Dermis blood vessel endothelial cell (primary cell): Measurements from ENCODE around the gene FLT4. TPM values are rescaled to one million over a fixed set of nuclear protein-coding genes. Genes with fewer than 3 reads are reported as not detected.

Source experiments
- DNase-seq: peaks from one replicate; pipeline ENCODE4 v3.0.0; 2010
- total RNA-seq: library from RNA; depleted of rRNA; stranded (reverse); fragments of >200 nt; gene quantifications from 2 replicates; pipeline ENCODE4 v1.2.3, GENCODE V29; 2014

Gene FLT4
- total RNA-seq, 1 donor from 2014 or later, result 341 TPM

- no peak for DNase-seq
Observed at GRCh38 chr5:180642181-180642775, 7.1 kb downstream of the FLT4 start.

DNA sequence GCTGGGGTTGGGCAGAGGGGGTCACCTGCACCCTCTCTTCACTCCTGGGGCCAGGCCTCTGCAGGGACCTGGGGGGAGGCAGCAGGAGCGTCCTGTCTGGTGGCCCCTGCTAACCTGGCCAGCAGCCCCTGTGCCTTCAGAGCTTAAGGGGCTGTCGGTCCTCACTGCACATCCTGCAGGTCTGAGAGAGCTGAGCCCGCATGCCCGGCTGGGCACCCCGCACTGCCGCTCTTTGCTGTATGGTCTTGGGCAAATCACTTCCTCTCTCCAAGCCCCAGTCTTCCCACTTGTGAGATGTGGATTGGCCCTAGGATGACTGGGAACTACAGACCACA, 7.9 kb downstream of the FLT4 start:
- DNase-seq, result no peak

GRCh38 chr5:180640861-180641565, 8.4 kb downstream of the FLT4 start:
- no peak for DNase-seq

- DNase-seq, result no peak
Observed at GRCh38 chr5:180640611-180640860, 8.9 kb downstream of the FLT4 start.

DNA sequence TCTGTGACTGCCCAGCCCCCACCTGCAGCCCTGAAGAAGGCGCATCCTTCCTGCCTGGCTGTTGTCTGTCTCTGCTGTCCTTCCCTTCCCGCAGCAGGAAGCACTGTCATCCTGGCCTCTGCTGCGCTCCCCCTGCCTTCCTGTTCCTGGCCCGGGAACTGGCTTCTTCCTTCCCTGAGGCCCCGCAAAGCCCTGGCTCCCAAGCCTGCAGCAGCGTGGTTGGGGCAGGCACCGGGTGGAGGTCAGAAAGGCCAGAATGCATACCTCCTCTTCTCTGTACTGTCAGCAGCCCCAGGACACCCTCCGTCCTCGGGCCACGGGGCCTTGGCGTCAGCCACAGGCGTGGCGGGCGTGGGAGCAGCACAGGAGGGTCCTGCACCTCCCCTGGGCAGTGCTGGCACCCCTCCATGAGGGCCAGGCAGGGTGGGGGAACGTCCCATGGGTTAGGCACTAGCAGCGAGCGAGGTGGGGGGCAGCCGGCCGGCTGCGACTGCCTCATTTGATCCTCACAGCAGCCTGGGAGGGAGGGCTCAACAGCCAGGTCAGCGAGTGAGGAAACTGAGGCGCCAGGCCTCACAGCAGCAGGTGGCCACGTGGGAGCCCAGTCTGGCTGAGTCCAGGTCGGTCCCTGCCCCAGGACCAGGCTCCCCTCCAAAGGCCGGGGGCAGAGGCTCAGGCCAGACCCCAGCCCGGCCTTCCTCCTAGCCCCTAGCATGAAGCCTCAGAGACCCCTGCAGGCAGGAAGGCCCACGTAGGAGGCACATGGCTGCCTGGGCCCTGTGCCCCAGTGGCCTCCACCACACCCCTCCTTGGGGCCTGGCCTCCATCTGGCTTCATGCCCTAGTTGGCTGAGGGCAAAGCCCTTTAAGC, 9.4 kb downstream of the FLT4 start:
- no peak for DNase-seq

- no peak for DNase-seq
Observed at GRCh38 chr5:180639287-180639686, 10.1 kb downstream of the FLT4 start.

GRCh38 chr5:180637962-180638680, 11.3 kb downstream of the FLT4 start:
- DNase-seq, result no peak

DNA sequence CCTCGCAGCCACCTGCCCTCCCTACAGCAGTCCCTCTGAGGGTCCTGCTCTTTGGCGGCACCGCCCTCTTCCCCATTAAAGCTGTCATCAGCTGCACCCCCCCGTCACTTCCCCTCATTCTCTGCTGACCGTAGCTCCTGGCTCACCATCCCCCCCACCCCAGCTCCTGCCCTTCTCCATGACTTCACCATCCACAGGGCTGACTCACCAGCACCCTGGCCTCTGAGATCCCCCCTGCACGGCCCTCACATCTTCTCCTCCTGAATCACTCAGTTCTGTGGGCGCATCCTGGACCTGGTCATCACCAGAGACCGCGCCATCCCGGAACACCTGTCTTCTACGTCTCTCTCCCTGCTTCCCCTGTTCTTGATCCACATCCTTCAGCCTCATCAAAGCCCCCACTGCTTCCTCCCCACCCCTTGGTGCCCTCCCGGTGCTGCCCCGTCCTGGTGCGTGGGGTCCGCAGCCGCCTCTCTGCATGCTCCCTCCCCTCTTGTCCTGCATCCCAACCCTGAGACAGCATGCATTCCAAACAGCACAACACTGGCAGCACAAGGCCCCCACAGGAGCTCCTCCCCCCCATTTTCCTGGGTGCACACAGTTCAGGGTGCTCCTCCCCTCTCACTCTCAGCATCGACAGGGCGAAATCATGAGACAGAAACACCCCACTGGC, 12.9 kb downstream of the FLT4 start:
- peak; percentile 76 for DNase-seq

GRCh38 chr5:180636016-180636402, 13.4 kb downstream of the FLT4 start:
- DNase-seq, result no peak

- no peak for DNase-seq
Observed at GRCh38 chr5:180633283-180634177, 15.9 kb downstream of the FLT4 start.

DNA sequence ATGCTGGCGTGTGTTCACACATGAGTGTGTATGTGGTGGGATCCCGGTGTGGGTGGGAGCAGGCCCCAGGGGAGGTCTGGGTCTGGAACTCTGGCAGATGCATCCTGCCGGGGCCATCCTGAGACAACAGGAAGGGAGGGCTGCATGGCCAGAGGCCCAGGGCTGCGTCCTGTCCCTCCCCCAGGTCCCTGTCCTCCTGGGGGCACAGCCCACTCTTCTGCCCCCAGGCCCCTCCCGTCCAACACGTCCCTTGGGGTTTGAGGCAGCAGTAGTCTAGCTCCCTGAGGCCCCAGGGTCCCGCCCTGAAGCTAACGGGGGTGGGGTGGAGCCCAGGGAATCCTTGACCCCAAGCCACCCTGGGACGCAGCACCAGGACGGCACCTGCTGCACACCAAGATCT, 16.6 kb downstream of the FLT4 start:
- DNase-seq, result no peak

- DNase-seq, result no peak
Observed at GRCh38 chr5:180631549-180632383, 17.6 kb downstream of the FLT4 start.

DNA sequence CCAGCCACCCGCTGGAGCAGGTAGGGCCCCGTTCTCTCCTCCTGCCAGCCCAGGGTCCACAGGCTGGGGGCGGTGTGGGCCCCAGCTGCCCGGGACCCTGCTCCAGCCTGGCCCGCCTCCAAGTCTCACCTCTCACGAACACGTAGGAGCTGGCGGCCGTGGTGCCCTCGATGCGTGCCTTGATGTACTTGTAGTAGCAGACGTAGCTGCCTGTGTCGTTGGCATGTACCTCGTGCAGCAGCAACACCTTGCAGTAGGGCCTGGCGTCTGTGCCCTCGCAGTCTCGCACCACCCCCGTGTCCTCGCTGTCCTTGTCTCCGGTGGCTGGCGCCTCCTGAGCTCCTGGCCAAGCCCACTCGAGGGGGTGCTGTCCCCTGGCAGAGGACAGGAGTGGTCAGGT, 19.0 kb downstream of the FLT4 start:
- DNase-seq, result no peak

- DNase-seq, result no peak
Observed at GRCh38 chr5:180629831-180630382, 19.5 kb downstream of the FLT4 start.

- DNase-seq, result no peak
Observed at GRCh38 chr5:180628827-180629750, 20.3 kb downstream of the FLT4 start.

DNA sequence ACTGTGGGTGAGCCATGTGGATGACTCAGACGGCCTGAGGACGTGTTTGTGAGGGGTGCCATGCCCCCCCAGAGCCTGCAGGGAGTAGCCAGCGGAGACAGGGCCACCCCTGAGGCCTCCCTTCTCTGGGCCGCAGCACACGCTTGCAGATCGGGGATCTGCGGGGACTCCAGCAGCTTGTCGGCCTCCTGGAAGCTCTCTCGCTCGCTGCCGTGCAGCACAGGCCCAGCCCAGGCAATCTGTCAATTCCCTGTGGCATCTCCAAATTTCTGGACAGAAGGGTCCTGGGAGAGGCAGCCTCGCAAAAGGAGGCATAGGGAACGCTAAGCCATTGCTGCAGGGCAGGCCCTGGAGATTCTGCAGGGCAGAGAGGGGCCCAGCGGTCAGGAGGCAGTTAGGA, 21.2 kb downstream of the FLT4 start:
- no peak for DNase-seq

GRCh38 chr5:180627386-180628120, 21.8 kb downstream of the FLT4 start:
- DNase-seq, result no peak

GRCh38 chr5:180626661-180627385, 22.6 kb downstream of the FLT4 start:
- no peak for DNase-seq
